Measurements from ENCODE around the gene SGCA.
A peak's percentile ranks its signal among the peaks of the same experiment; 100 is the strongest.

Gene SGCA

GRCh38 chr17:50149417-50150353, 16.1 kb upstream of the SGCA start:
- DNase-seq, result peak; percentile 61

GRCh38 chr17:50150354-50151040, 15.3 kb upstream of the SGCA start, which contains the start of gene PPP1R9B:
PPP1R9B (minus strand) TSS chr17:50150677; CDS start chr17:50150513, 164 bp downstream.
- DNase-seq, result no peak

GRCh38 chr17:50151041-50151936, 14.5 kb upstream of the SGCA start:
- peak; percentile 90 for DNase-seq

- peak; percentile 58 for DNase-seq
These were observed 13.8 kb upstream of the SGCA start for GRCh38 chr17:50151937-50152547.

GRCh38 chr17:50152736-50153135, 13.1 kb upstream of the SGCA start:
- DNase-seq, result no peak

GRCh38 chr17:50153650-50154575, 11.9 kb upstream of the SGCA start:
- no peak for DNase-seq

- DNase-seq, result no peak
These were observed 11.2 kb upstream of the SGCA start for GRCh38 chr17:50154604-50155003.

GRCh38 chr17:50155115-50155819, 10.5 kb upstream of the SGCA start:
- DNase-seq, result no peak

GRCh38 chr17:50157891-50158290, 7.9 kb upstream of the SGCA start:
- no peak for DNase-seq

- DNase-seq, result peak; percentile 95
These were observed 4.5 kb upstream of the SGCA start for GRCh38 chr17:50161023-50161910.

- DNase-seq, result no peak
These were observed 3.9 kb upstream of the SGCA start for GRCh38 chr17:50161911-50162288.

GRCh38 chr17:50162466-50163254, 3.1 kb upstream of the SGCA start:
- no peak for DNase-seq

GRCh38 chr17:50163843-50164696, 1.7 kb upstream of the SGCA start:
- DNase-seq, result no peak

- no peak for DNase-seq
These were observed 1.2 kb upstream of the SGCA start for GRCh38 chr17:50164697-50164988.

GRCh38 chr17:50165066-50165465, 739 bp upstream of the SGCA start:
- no peak for DNase-seq

- DNase-seq, result no peak
These were observed 339 bp upstream of the SGCA start for GRCh38 chr17:50165466-50165865.

- no peak for DNase-seq
These were observed 845 bp downstream of the SGCA start for GRCh38 chr17:50166518-50167181.

Measured in CD4-positive, alpha-beta T cell treated with Interleukin-12 subunit alpha and Interleukin-12 subunit beta, for 1 hour (primary cell).